Neural progenitor cell (in vitro differentiated cells): ENCODE measurements around the gene ADA.

Experiments
- CTCF ChIP-seq: fragments of 200-600 bp; sonication (generic); IDR thresholded peaks from 2 replicates; pipeline ENCODE4 v1.5.1; 2017; ENCODE audit warnings: antibody characterized with exemption, mild to moderate bottlenecking
- EZH2 ChIP-seq: fragments of 200-600 bp; sonication (generic); IDR thresholded peaks from 2 replicates; pipeline ENCODE4 v1.6.1; 2017; ENCODE audit warnings: antibody characterized with exemption, mild to moderate bottlenecking, moderate library complexity

- peak; percentile 45 for TF ChIP-seq CTCF
- TF ChIP-seq EZH2: no peak
Measured at GRCh38 chr20:44603327-44603726, 48.2 kb downstream of the ADA start.
